Measurements from ENCODE around the gene NUP62. TPM values are rescaled to one million over a fixed set of nuclear protein-coding genes. Genes with fewer than 3 reads are reported as not detected.

Gene NUP62
- total and polyA plus RNA-seq, 5 experiments from 2014 or later, result 38.5 to 61.4 (median 53.9) TPM

GRCh38 chr19:49890349-49891311 is 38.7 kb downstream of the NUP62 start:
- Mint-ChIP-seq H3K27me3 (no peaks in the 10 kb centered on the region), H3K9me3 (no peaks in the 10 kb centered on the region), H3K4me1 (peaks cover 0 to 9% (median 1%) of the 10 kb centered on the region in 4 donors), H3K27ac (peak overlapping the region in 4 of 10 donors; percentile 15 to 75 (median 64)), H3K4me3 (peak overlapping the region; percentile 72 to 84 (median 81)), H3K36me3 (peaks cover 0 to 8% (median 0%) of the 10 kb centered on the region in 3 donors)
- peak; percentile 86 for ATAC-seq
- DNase-seq, result peak; percentile 43 to 78 (median 56)
- POLR2A ChIA-PET, result interaction anchor here (0.7 to 3.0 kb wide), 5 partner anchors 14 to 173 kb away, joined by 3 to 20 read pairs (median 5); partner anchors contain the start of genes AKT1S1, ATF5, FUZ and NUP62

DNA sequence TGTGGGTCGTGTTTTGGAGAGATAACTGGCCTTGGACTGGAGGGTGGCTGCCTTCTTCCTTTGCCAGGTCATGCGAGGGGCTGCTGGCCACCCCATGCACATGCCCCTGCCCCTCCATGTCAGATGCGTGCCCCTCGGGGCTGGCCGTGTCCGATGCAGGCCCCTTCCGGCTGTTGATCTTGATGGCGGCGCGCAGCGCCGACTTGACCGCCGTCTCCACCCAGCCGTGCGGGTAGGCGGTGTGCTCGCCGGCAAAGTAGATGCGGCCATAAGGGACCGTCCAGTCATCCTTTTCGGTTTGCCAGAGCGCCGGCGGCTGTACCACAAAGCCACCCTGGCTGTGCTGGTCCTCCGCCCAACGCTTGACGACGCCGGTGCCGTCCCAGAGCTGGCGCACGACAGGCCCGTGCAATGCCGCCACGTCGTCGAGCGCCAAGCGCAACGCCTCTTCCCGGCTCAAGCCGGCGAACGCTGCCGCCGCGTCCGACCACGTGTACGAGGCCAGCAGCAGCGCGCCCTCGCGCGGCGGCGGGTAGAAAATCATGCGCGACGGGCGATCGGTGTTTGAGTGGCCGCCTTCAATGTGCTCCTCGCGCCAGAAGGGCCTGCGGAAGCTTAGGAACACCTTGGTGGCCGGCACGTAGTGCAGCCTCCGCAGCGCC is 39.5 kb downstream of the NUP62 start:
- H3K27me3 Mint-ChIP-seq, result no peaks in the 10 kb centered on the region
- ATAC-seq (peak; percentile 80 to 82), DNase-seq (peak; percentile 57 to 85 (median 74))
- peaks cover 0 to 9% (median under 1%) of the 10 kb centered on the region in 4 donors for H3K4me1 Mint-ChIP-seq
- H3K4me3 Mint-ChIP-seq, result peak overlapping the region; percentile 72 to 84 (median 81)
- H3K9me3 Mint-ChIP-seq, result no peaks in the 10 kb centered on the region
- H3K27ac Mint-ChIP-seq, result peak overlapping the region in 3 of 10 donors; percentile 15 to 72 (median 58)
- POLR2A ChIA-PET, result interaction anchor here (0.6 to 3.0 kb wide), 5 partner anchors 13 to 172 kb away, joined by 3 to 20 read pairs (median 5); partner anchors contain the start of genes AKT1S1, FUZ and TBC1D17
- peaks cover 0 to 15% (median 0%) of the 10 kb centered on the region in 3 donors for H3K36me3 Mint-ChIP-seq

- no peak for ATAC-seq
- Mint-ChIP-seq H3K27me3 (no peaks in the 10 kb centered on the region), H3K27ac (no peak overlapping the region), H3K9me3 (no peaks in the 10 kb centered on the region), H3K4me3 (peak overlapping the region in 6 of 10 donors; percentile 7 to 52 (median 28)), H3K4me1 (peaks cover 0 to 9% (median under 1%) of the 10 kb centered on the region in 4 donors), H3K36me3 (peaks cover 0 to 20% (median 4%) of the 10 kb centered on the region in 3 donors)
- POLR2A ChIA-PET, result interaction anchor here (0.6 to 3.0 kb wide), 5 partner anchors 12 to 171 kb away, joined by 3 to 20 read pairs (median 6); partner anchors contain the start of genes AKT1S1 and TBC1D17
- no peak for DNase-seq
These were observed 40.1 kb downstream of the NUP62 start for GRCh38 chr19:49889038-49889686.

- Mint-ChIP-seq H3K36me3 (peaks cover 0 to 25% (median 5%) of the 10 kb centered on the region in 3 donors), H3K27me3 (no peaks in the 10 kb centered on the region), H3K4me1 (peaks cover 0 to 9% (median under 1%) of the 10 kb centered on the region in 4 donors), H3K4me3 (peak overlapping the region in 3 of 10 donors; percentile 11 to 38 (median 37)), H3K27ac (peak overlapping the region in 2 of 10 donors; percentile 20 to 41), H3K9me3 (no peaks in the 10 kb centered on the region)
- no peak for DNase-seq
- POLR2A ChIA-PET, result interaction anchor here (2.0 to 2.3 kb wide), 2 partner anchors 11 to 171 kb away, joined by 5 to 7 read pairs; partner anchors contain the start of genes AKT1S1 and TBC1D17
- no peak for ATAC-seq
These were observed 40.8 kb downstream of the NUP62 start for GRCh38 chr19:49888510-49888824.

- H3K4me1 Mint-ChIP-seq, result peaks cover 0 to 9% (median 0%) of the 10 kb centered on the region in 4 donors
- no peaks in the 10 kb centered on the region for H3K27me3 Mint-ChIP-seq
- no peak overlapping the region for H3K27ac Mint-ChIP-seq
- DNase-seq (no peak), ATAC-seq (no peak)
- H3K9me3 Mint-ChIP-seq, result no peaks in the 10 kb centered on the region
- H3K4me3 Mint-ChIP-seq, result peak overlapping the region in 1 of 10 donors; percentile 37
- POLR2A ChIA-PET, result interaction anchor here (0.6 to 2.0 kb wide), 2 partner anchors 8 to 11 kb away, joined by 4 to 7 read pairs; partner anchors contain the start of genes AKT1S1 and TBC1D17
- H3K36me3 Mint-ChIP-seq, result peaks cover 0 to 30% (median 9%) of the 10 kb centered on the region in 3 donors
These were observed 41.4 kb downstream of the NUP62 start for GRCh38 chr19:49887665-49888509.

- Mint-ChIP-seq H3K9me3 (no peaks in the 10 kb centered on the region), H3K4me3 (no peak overlapping the region), H3K27ac (no peak overlapping the region), H3K27me3 (no peaks in the 10 kb centered on the region), H3K36me3 (peaks cover 0 to 36% (median 9%) of the 10 kb centered on the region in 3 donors), H3K4me1 (peaks cover 0 to 4% (median 0%) of the 10 kb centered on the region in 4 donors)
- ATAC-seq, result no peak
- no peak for DNase-seq
- POLR2A ChIA-PET, result interaction anchor here (1.0 to 2.0 kb wide), 4 partner anchors 10 to 43 kb away, joined by 3 to 7 read pairs (median 4); partner anchors contain the start of genes AKT1S1, ATF5, NUP62 and TBC1D17
These were observed 42.2 kb downstream of the NUP62 start for GRCh38 chr19:49887037-49887664.

- no peak for DNase-seq
- no peaks in the 10 kb centered on the region for H3K9me3 Mint-ChIP-seq
- no peaks in the 10 kb centered on the region for H3K27me3 Mint-ChIP-seq
These were observed 44.5 kb downstream of the NUP62 start for GRCh38 chr19:49884760-49885159.

GRCh38 chr19:49884109-49884508 is 45.2 kb downstream of the NUP62 start:
- Mint-ChIP-seq H3K27me3 (no peaks in the 10 kb centered on the region), H3K27ac (peak overlapping the region in 1 of 10 donors; percentile 84), H3K9me3 (no peaks in the 10 kb centered on the region), H3K4me3 (no peak overlapping the region), H3K36me3 (peaks cover 0 to 54% (median 9%) of the 10 kb centered on the region in 3 donors), H3K4me1 (peaks cover 1 to 7% (median 3%) of the 10 kb centered on the region in 4 donors)
- POLR2A ChIA-PET, result no interaction called here
- DNase-seq (no peak), ATAC-seq (no peak)

More at GRCh38 chr19:49884760-49885159, 44.5 kb downstream of the NUP62 start:
- Mint-ChIP-seq H3K4me1 (peaks cover 0 to 2% (median under 1%) of the 10 kb centered on the region in 4 donors), H3K36me3 (peaks cover 0 to 53% (median 9%) of the 10 kb centered on the region in 3 donors), H3K4me3 (no peak overlapping the region), H3K27ac (no peak overlapping the region)
- POLR2A ChIA-PET, result no interaction called here
- ATAC-seq, result no peak

DNA sequence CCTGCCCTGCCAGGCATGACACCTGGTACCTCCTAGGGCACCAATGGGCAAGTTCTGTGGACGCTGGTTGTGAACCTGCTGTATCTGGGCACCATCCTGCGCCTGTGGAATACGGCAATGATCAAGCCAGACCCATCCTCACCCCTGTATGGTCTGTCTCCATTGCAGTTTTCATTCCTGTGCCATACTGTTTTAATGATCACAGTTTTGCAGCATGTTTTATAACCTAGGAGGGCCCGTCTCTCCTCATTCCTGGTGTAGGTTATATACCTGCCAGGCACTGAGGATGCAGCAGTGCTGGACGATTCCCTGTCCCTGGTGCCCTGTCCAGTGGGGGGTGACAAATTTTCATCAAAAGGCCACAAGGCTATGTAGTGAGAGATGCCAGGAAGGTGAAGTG is 46.2 kb downstream of the NUP62 start:
- no peak for DNase-seq
- ATAC-seq, result no peak
- H3K27ac Mint-ChIP-seq, result peak overlapping the region in 1 of 10 donors; percentile 5
- no peaks in the 10 kb centered on the region for H3K27me3 Mint-ChIP-seq
- H3K9me3 Mint-ChIP-seq, result no peaks in the 10 kb centered on the region
- POLR2A ChIA-PET, result interaction anchor here (0.6 kb wide), 1 partner anchor 57 kb away, joined by 3 read pairs; no protein-coding TSS in a partner anchor
- H3K4me3 Mint-ChIP-seq, result no peak overlapping the region
- peaks cover 0 to 56% (median 9%) of the 10 kb centered on the region in 3 donors for H3K36me3 Mint-ChIP-seq
- H3K4me1 Mint-ChIP-seq, result peaks cover 9 to 17% (median 13%) of the 10 kb centered on the region in 4 donors

- Mint-ChIP-seq H3K4me3 (no peak overlapping the region), H3K27me3 (no peaks in the 10 kb centered on the region), H3K36me3 (peaks cover 0 to 57% (median 9%) of the 10 kb centered on the region in 3 donors), H3K4me1 (peaks cover 12 to 19% (median 16%) of the 10 kb centered on the region in 4 donors), H3K27ac (no peak overlapping the region), H3K9me3 (no peaks in the 10 kb centered on the region)
- ATAC-seq, result no peak
- DNase-seq, result no peak
- POLR2A ChIA-PET, result interaction anchor here (0.6 kb wide), 1 partner anchor 57 kb away, joined by 3 read pairs; no protein-coding TSS in a partner anchor
These were observed 46.7 kb downstream of the NUP62 start for GRCh38 chr19:49882643-49883042.

Measured in naive thymus-derived CD8-positive, alpha-beta T cell (primary cell).